ENCODE measurements around the gene ZNF148. TPM values are rescaled to one million over a fixed set of nuclear protein-coding genes. Genes with fewer than 3 reads are reported as not detected.

ZNF148 gene
- total RNA-seq, 2 donors from 2014 or later, result 33.8 to 37.8 TPM

DNA sequence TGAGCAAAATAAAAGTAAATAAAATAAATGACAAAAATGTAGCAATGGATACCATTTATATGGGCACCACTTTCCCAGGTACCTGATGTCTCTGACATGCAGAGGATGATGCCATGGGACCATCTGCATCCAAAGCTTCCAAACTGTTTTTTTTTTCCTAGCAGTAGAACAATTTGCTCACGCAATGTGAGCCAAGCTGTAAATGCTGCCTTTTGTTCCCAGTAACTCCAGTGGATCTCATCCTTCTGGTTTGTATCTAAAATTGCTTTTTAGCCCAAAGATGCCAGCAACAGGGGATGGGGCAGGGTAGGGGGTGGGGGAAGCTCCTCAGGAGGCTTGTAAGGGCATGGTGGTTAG is 195.3 kb downstream of the ZNF148 start:
- 92% methylated on average over 1 of the region's 1 CpG for WGBS, 2 experiments (ENCODE audit: insufficient coverage in 1 of 2, insufficient read length in 1 of 2)
- TF ChIP-seq, protein P1, sequence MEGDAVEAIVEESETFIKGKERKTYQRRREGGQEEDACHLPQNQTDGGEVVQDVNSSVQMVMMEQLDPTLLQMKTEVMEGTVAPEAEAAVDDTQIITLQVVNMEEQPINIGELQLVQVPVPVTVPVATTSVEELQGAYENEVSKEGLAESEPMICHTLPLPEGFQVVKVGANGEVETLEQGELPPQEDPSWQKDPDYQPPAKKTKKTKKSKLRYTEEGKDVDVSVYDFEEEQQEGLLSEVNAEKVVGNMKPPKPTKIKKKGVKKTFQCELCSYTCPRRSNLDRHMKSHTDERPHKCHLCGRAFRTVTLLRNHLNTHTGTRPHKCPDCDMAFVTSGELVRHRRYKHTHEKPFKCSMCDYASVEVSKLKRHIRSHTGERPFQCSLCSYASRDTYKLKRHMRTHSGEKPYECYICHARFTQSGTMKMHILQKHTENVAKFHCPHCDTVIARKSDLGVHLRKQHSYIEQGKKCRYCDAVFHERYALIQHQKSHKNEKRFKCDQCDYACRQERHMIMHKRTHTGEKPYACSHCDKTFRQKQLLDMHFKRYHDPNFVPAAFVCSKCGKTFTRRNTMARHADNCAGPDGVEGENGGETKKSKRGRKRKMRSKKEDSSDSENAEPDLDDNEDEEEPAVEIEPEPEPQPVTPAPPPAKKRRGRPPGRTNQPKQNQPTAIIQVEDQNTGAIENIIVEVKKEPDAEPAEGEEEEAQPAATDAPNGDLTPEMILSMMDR (conservative IDR thresholded peaks at IDR 0.05), result no peak

DNA sequence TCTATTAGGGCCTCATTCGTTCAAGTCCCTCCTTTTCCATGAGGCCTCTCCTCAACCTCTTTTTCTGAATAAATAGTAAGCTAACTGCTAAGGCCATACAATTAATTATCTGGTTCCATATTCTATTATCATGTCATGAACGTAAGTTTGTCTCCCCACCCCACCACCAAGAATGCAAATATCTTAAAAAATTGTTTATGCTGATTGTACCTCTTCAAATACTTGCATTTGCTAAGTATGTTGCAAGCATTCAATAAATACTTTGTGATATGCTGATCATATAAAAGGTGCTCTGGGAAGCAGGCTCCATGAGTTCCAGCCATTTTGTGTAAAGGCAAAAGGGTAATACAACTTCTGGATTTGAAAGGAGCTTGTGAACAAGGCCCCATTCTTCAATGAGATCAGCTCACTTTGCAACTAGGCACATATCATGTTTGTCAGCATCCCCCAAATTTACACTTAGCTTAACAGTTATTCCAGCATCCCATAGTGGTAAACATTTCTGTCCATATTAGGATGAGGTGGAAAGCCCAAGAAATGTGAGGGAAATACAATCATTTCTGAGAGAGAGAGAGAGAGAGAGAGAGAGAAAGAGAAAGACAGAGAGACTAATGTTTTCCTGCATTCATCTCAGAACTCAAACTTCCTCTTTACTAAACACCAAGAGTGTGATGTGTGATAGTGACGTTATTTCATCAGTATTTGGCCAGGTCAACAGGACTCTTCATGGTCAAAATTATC is 195.8 kb downstream of the ZNF148 start:
- peaks cover 6% of the 10 kb centered on the region for H3K9me3 ChIP-seq (ENCODE audit: control insufficient read depth, low read length)
- Mint-ChIP-seq H3K9me3 (peaks cover 5% of the 10 kb centered on the region), H3K4me1 (no peaks in the 10 kb centered on the region), H3K27me3 (ENCODE audit: insufficient read depth) (no peaks in the 10 kb centered on the region), H3K27ac (no peak overlapping the region), H3K36me3 (ENCODE audit: low read depth) (peaks cover 16% of the 10 kb centered on the region), H3K4me3 (no peak overlapping the region)
- no peaks in the 10 kb centered on the region for H3K27me3 ChIP-seq (ENCODE audit: control insufficient read depth, insufficient read depth, low read length, poor library complexity, severe bottlenecking)
- H3K27ac ChIP-seq (ENCODE audit: low read depth, low read length), result no peak overlapping the region
- TF ChIP-seq, protein P1 (conservative IDR thresholded peaks at IDR 0.05), result no peak
- no peak overlapping the region for H3K9ac ChIP-seq (ENCODE audit: extremely low read depth, low read length, poor library complexity, severe bottlenecking)
- WGBS, 2 experiments (ENCODE audit: insufficient coverage in 1 of 2, insufficient read length in 1 of 2), result 89% methylated on average over 3 of the region's 3 CpGs; no CpG with 5 or more reads in 1 of the 2 experiments
- no peaks in the 10 kb centered on the region for H3K36me3 ChIP-seq (ENCODE audit: control insufficient read depth, insufficient read depth, low read length)
- H3K4me1 ChIP-seq (ENCODE audit: control insufficient read depth, insufficient read depth, low read length), result no peaks in the 10 kb centered on the region
- DNase-seq, result no peak
- no peak overlapping the region for H3K4me3 ChIP-seq (ENCODE audit: low read length)

More for the DNA sequence above, 195.3 kb downstream of the ZNF148 start:
- H3K4me1 Mint-ChIP-seq, result no peaks in the 10 kb centered on the region
- no peaks in the 10 kb centered on the region for H3K9me3 Mint-ChIP-seq
- no peak overlapping the region for H3K4me3 Mint-ChIP-seq
- H3K27me3 Mint-ChIP-seq (ENCODE audit: insufficient read depth), result no peaks in the 10 kb centered on the region
- Histone ChIP-seq H3K27me3 (ENCODE audit: control insufficient read depth, insufficient read depth, low read length, poor library complexity, severe bottlenecking) (no peaks in the 10 kb centered on the region), H3K27ac (ENCODE audit: low read depth, low read length) (no peak overlapping the region), H3K4me1 (ENCODE audit: control insufficient read depth, insufficient read depth, low read length) (no peaks in the 10 kb centered on the region), H3K36me3 (ENCODE audit: control insufficient read depth, insufficient read depth, low read length) (no peaks in the 10 kb centered on the region), H3K4me3 (ENCODE audit: low read length) (no peak overlapping the region), H3K9ac (ENCODE audit: extremely low read depth, low read length, poor library complexity, severe bottlenecking) (no peak overlapping the region), H3K9me3 (ENCODE audit: control insufficient read depth, low read length) (peaks cover under 1% of the 10 kb centered on the region)
- DNase-seq, result no peak
- H3K36me3 Mint-ChIP-seq (ENCODE audit: low read depth), result peaks cover 16% of the 10 kb centered on the region
- no peak overlapping the region for H3K27ac Mint-ChIP-seq

DNA sequence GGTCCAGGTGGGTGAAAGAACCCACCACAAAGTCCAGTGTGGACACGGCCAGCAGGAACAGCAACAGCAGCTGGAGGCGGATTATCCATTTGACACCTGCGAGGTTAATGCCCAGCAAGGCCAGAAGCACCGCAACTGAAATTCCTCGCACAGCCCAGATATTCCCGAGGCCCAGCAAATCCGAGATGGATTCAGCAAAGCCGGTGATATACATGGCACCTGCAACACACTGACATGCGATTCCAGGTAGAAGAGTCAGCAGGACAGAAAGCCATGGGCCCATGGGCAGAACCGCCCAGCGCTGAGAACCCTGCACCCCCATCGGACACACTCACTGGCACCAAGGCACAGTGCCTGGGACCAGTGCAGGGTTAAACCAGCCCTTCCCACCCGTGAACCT is 197.4 kb downstream of the ZNF148 start:
- no peaks in the 10 kb centered on the region for H3K36me3 ChIP-seq (ENCODE audit: control insufficient read depth, insufficient read depth, low read length)
- Mint-ChIP-seq H3K4me1 (no peaks in the 10 kb centered on the region), H3K27ac (no peak overlapping the region), H3K9me3 (peaks cover 17% of the 10 kb centered on the region), H3K27me3 (ENCODE audit: insufficient read depth) (no peaks in the 10 kb centered on the region), H3K4me3 (no peak overlapping the region), H3K36me3 (ENCODE audit: low read depth) (peaks cover 29% of the 10 kb centered on the region)
- no peak overlapping the region for H3K27ac ChIP-seq (ENCODE audit: low read depth, low read length)
- no peak for DNase-seq
- TF ChIP-seq, protein P1 (conservative IDR thresholded peaks at IDR 0.05), result no peak
- no peak overlapping the region for H3K9ac ChIP-seq (ENCODE audit: extremely low read depth, low read length, poor library complexity, severe bottlenecking)
- H3K27me3 ChIP-seq (ENCODE audit: control insufficient read depth, insufficient read depth, low read length, poor library complexity, severe bottlenecking), result no peaks in the 10 kb centered on the region
- H3K4me3 ChIP-seq (ENCODE audit: low read length), result no peak overlapping the region
- no peaks in the 10 kb centered on the region for H3K4me1 ChIP-seq (ENCODE audit: control insufficient read depth, insufficient read depth, low read length)
- WGBS, 2 experiments (ENCODE audit: insufficient coverage in 1 of 2, insufficient read length in 1 of 2), result 96 to 98% methylated on average over 13 of the region's 13 CpGs
- peaks cover 19% of the 10 kb centered on the region for H3K9me3 ChIP-seq (ENCODE audit: control insufficient read depth, low read length)

Other genes starting within 250 kb of the ZNF148 start
- 10 to 100 TPM; 17.3 to 18.6 TPM for gene SLC12A8, start 162.6 kb downstream of the ZNF148 start, total RNA-seq
- gene SNX4, start 144.9 kb upstream of the ZNF148 start, total RNA-seq, result 10 to 100 TPM; 33.2 to 33.9 TPM
- 10 to 100 TPM; 17.9 to 24.7 TPM for gene OSBPL11, start 220.2 kb upstream of the ZNF148 start, total RNA-seq